Measurements from ENCODE around the gene LINC00237.

The LINC00237 gene

GRCh38 chr20:21096321-21097043 lies 9.7 kb downstream of the LINC00237 start:
- DNase-seq (ENCODE audit: low read depth, low spot score), result no peak

GRCh38 chr20:21092806-21093205 lies 13.4 kb downstream of the LINC00237 start:
- no peak for DNase-seq (ENCODE audit: low read depth, low spot score)

- no peak for DNase-seq (ENCODE audit: low read depth, low spot score)
These were observed 15.4 kb downstream of the LINC00237 start for GRCh38 chr20:21090721-21091120.

GRCh38 chr20:21090111-21090618 lies 16.0 kb downstream of the LINC00237 start:
- no peak for DNase-seq (ENCODE audit: low read depth, low spot score)

- DNase-seq (ENCODE audit: low read depth, low spot score), result no peak
These were observed 16.8 kb downstream of the LINC00237 start for GRCh38 chr20:21089391-21089790.

GRCh38 chr20:21087862-21088540 lies 18.2 kb downstream of the LINC00237 start:
- no peak for DNase-seq (ENCODE audit: low read depth, low spot score)

GRCh38 chr20:21083825-21084325 lies 22.3 kb downstream of the LINC00237 start:
- DNase-seq (ENCODE audit: low read depth, low spot score), result no peak

GRCh38 chr20:21082584-21082983 lies 23.6 kb downstream of the LINC00237 start:
- no peak for DNase-seq (ENCODE audit: low read depth, low spot score)

GRCh38 chr20:21077809-21078345 lies 28.3 kb downstream of the LINC00237 start:
- DNase-seq (ENCODE audit: low read depth, low spot score), result no peak

- no peak for DNase-seq (ENCODE audit: low read depth, low spot score)
These were observed 30.1 kb downstream of the LINC00237 start for GRCh38 chr20:21076073-21076472.

GRCh38 chr20:21075471-21075870 lies 30.7 kb downstream of the LINC00237 start:
- no peak for DNase-seq (ENCODE audit: low read depth, low spot score)

- DNase-seq (ENCODE audit: low read depth, low spot score), result no peak
These were observed 31.4 kb downstream of the LINC00237 start for GRCh38 chr20:21074605-21075336.

GRCh38 chr20:21067255-21067654 lies 38.9 kb downstream of the LINC00237 start:
- no peak for DNase-seq (ENCODE audit: low read depth, low spot score)

GRCh38 chr20:21064924-21065323 lies 41.2 kb downstream of the LINC00237 start:
- no peak for DNase-seq (ENCODE audit: low read depth, low spot score)

GRCh38 chr20:21063276-21063675 lies 42.9 kb downstream of the LINC00237 start:
- no peak for DNase-seq (ENCODE audit: low read depth, low spot score)

- no peak for DNase-seq (ENCODE audit: low read depth, low spot score)
These were observed 53.0 kb downstream of the LINC00237 start for GRCh38 chr20:21053002-21053762.

- DNase-seq (ENCODE audit: low read depth, low spot score), result no peak
These were observed 53.5 kb downstream of the LINC00237 start for GRCh38 chr20:21052686-21053001.

GRCh38 chr20:21052241-21052640 lies 53.9 kb downstream of the LINC00237 start:
- no peak for DNase-seq (ENCODE audit: low read depth, low spot score)

- DNase-seq (ENCODE audit: low read depth, low spot score), result no peak
These were observed 55.4 kb downstream of the LINC00237 start for GRCh38 chr20:21050710-21051109.

GRCh38 chr20:21049305-21049828 lies 56.8 kb downstream of the LINC00237 start:
- DNase-seq (ENCODE audit: low read depth, low spot score), result no peak

- DNase-seq (ENCODE audit: low read depth, low spot score), result no peak
These were observed 57.3 kb downstream of the LINC00237 start for GRCh38 chr20:21048841-21049273.
